HG02973 (cell line): Measurements from ENCODE around the gene PCDHAC1.

Source experiments
- ATAC-seq: cut with Tn5 transposase; IDR thresholded peaks from one replicate; pipeline ENCODE4 v1.9.1; 2021; ENCODE audit warnings: moderate library complexity; ENCODE audit not compliant: unreplicated experiment

The PCDHAC1 gene

DNA sequence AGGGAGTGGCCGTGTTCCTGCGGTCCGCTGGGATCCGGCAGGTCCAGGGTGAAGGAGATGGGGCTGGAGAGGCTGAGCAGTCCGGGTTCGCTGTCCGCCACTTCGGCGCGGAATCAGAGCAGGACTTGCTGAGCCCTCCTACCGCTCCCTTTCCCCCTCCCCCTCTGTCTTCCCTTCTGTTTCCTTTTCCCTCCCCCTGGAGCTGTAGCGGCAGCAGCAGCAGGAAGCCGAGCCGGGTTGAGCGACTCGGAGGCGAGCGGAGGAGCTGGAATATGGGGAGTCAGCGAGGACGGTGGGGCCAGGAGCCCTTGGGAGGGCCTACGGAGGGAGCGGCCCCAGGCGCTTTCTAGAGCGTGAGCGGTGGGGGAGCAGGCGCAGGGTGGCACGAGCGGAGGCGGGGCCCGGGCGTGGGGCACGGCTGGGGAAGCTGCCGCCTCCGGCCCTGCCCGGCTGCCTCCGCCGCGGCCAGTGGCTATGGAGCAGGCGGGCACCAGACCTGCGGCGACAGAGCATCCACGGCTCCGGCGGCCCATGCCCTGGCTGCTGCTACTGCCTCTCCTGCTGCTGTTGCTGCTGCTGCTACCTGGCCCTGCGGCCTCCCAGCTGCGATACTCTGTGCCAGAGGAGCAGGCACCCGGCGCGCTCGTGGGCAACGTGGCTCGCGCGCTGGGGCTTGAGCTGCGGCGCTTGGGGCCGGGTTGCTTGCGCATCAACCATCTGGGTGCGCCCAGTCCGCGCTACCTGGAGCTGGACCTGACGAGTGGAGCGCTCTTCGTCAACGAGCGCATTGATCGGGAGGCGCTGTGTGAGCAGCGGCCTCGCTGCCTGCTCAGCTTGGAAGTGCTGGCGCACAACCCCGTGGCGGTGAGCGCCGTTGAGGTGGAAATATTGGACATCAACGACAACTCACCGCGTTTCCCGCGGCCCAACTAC, 40.5 kb downstream of the PCDHAC1 start, which contains the start of gene PCDHAC2:
Gene PCDHAC2, plus strand, starts transcription at position 184 of the 933 bp plus-strand sequence. Its CDS starts 291 bp downstream, at position 475.
- no peak for ATAC-seq

DNA sequence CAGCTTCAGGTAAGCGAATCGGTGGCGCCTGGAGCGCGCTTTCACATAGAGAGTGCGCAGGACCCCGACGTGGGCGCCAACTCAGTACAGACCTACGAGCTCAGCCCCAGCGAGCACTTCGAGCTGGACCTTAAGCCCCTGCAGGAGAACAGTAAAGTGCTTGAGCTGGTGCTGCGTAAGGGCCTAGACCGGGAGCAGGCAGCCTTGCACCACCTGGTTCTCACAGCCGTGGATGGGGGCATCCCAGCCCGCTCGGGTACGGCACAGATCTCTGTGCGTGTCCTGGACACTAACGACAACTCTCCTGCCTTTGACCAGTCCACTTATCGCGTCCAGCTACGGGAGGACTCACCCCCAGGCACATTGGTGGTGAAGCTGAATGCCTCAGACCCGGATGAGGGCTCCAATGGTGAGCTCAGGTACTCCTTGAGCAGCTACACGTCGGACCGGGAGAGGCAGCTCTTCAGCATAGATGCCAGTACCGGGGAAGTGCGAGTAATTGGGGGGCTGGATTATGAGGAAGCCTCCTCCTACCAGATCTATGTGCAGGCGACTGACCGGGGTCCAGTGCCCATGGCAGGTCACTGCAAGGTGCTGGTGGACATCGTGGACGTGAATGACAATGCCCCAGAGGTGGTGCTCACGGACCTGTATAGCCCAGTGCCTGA, 41.3 kb downstream of the PCDHAC1 start:
- no peak for ATAC-seq

DNA sequence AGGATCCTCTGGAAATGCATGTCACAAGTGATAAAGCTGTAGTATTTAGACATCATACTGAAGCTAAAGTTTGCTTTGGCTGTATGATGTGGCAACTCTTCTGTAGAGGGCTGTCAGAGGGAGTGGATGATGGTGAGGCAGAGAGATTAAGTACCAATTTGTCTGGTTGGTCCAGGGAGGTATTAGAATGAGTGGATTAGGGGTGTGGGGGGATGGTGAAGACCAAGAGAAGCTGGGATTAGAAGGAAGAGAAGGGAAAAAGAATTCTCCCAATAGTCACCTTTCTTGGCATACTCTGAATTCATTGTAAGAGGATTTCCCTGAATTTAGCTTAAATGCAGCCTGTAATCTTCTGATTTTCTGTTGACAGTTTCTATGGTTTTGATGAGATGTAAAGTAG, 43.8 kb downstream of the PCDHAC1 start:
- ATAC-seq, result no peak

DNA sequence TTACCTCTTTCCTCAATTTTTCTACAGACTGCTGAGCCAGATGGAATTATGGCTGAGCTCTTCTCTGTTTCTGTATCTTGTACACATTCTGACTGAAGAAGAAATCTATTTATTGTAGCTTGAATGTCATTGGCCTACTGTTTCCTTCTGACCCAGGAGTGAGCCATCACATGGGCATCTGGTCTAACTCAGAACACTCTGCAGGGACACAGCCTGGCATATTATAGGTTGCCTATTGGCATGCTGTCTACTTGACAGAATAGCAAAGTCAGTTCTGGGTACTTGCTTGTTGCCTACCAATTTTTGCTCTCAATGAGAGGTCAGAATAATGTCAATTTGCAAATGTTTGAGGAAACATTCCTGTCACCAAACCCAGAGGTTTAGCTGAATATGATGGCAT, 47.5 kb downstream of the PCDHAC1 start:
- ATAC-seq, result no peak

DNA sequence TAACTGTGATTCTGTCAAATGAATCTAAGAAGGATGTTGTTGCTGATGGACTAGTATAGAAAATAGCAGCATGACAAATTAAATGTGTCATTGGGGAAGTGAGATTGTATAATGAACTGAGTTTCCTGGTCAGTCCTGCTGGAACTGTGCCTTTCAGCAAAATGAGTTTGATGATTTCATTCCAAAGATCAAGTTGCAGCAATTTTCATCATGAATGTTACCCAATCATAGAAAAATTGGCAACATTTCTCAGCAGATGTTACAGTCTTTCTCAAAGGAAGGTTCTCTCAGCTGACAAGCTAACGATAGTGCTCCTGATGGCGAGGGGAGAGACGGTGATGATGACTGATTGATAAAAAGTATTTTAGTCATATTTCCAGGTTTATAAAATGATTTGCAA, 50.9 kb downstream of the PCDHAC1 start:
- no peak for ATAC-seq

DNA sequence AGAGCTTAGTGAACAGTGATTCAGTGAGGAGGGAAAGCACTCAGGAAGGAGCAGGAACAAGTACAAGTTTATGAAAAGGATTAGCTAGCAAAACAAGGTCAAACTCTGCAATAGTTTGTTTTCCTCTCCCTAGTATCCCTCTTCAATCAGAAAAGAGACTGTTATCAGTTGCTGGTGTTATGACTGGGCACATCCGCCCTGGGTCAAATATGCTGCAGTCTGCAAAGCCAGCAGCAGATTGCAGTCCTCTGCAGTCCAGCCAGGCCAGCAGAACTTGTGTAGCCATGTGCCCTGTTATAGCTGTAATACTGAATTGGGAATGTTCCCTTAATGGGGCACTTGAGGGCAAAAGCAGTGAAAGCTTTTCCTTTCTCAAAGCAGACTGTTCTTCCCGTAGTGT, 52.2 kb downstream of the PCDHAC1 start:
- ATAC-seq, result no peak

DNA sequence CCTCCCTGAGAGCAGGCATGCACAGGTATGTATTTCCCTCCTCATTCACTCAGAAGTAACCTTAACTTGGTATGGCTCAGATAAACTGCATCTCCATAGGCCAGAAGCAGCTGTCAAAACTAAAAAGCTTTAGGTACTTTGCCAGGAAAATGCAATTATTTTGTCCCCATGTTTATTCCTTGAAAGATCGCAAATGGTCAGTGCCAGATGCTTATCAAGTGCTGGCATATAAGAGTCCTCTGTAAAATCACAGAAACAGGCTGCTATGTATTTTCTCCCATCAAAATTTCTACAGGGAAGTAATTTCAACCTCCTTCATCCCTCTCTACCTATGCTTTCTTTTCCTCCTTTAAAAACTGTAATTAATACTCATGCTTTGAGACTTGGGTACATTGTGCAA, 52.9 kb downstream of the PCDHAC1 start:
- ATAC-seq, result no peak
